NOMO-1 treated with DMSO at 0.1 percent for 48 hours (cell line): ENCODE data around the gene TNK2.

Source experiments
- DNase-seq: peaks from one replicate; lab custom pipeline; 2025; ENCODE audit not compliant: unreplicated experiment; lab: John Stamatoyannopoulos, UW

TNK2 gene

GRCh38 chr3:195854628-195855294 lies 53.6 kb downstream of the TNK2 start:
- no peak for DNase-seq

DNA sequence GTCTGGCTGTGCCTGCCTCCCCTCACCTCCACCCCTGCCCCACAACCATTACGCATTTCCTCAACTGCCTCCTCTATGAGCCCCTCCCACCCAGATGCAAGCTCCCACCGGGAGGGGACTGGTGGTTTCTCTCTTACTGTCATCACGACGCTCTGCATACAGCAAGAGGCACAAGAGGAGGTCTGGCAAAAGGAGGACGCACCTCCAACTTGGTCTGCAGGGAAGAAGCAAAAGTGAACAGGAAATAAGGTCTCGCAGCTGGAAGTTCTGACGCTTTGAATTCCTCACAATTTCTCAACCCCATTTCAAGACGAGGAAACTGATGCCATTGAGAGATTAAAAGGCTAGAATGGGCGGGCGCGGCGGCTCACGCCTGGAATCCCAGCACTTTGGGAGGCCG lies 54.4 kb downstream of the TNK2 start:
- DNase-seq = no peak

- DNase-seq = no peak
Measured at GRCh38 chr3:195853036-195853435, 55.3 kb downstream of the TNK2 start.

GRCh38 chr3:195850857-195851543 lies 57.4 kb downstream of the TNK2 start:
- DNase-seq = peak; percentile 97

GRCh38 chr3:195849322-195850074 lies 58.9 kb downstream of the TNK2 start:
- no peak for DNase-seq

GRCh38 chr3:195847055-195847950 lies 61.0 kb downstream of the TNK2 start:
- no peak for DNase-seq

GRCh38 chr3:195845483-195845882 lies 62.9 kb downstream of the TNK2 start:
- DNase-seq = no peak

- no peak for DNase-seq
Measured at GRCh38 chr3:195844671-195845218, 63.6 kb downstream of the TNK2 start.

DNA sequence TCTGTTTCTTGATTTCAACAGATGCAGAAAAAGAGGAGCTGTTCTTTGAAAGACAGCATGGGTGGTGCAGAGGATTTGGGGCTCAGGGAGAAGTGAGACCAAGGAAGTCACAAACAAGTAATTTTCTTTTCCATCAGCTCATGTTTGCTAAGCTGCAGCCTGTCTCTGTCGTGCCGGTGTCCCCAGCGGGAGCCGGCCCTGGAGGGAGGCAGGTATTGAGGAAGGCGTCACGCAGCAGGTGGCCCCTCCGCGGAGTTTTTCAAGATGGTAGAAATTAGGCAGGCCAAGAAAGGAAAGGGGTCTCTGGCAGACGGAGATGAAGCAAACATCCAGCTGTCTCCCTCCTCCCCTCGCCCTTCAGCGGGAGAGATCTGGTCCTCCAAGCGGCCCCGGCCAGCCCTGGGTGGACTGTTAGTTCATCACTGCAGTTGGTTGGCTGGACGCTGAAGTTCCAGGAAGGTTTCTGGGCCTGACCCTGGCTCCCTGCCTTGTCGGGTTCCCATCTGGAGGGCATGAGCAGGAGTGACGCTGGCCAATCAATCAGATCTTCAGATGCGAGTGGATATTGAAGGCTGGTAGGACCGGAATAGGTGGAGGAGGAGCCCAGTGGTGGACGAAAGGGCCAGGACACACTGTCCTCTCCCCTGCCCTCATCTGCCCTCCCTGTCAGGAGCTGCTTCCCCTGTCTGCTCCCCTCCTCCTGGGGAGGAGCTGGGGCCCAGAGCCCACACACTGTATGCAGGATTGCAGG lies 68.9 kb downstream of the TNK2 start:
- DNase-seq = no peak

DNA sequence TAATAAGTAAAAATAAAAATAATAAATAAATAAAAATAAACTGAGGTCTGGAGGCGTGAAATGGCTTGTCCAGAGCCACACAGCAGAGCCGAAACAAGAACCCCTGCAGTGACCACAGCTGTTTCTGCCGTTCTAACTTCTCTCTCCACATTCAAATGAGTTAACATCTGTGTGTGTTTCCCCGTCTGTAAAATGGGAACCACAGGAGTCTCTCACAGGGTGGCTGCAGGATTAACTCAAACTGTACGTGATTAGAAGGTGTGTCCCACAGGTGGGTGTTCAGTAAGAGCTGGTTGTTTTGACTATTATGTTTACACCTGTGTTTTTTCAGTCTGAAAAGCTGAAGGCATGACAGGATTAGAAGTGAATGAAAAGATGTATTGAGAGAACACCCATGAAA lies 69.6 kb downstream of the TNK2 start:
- no peak for DNase-seq

DNA sequence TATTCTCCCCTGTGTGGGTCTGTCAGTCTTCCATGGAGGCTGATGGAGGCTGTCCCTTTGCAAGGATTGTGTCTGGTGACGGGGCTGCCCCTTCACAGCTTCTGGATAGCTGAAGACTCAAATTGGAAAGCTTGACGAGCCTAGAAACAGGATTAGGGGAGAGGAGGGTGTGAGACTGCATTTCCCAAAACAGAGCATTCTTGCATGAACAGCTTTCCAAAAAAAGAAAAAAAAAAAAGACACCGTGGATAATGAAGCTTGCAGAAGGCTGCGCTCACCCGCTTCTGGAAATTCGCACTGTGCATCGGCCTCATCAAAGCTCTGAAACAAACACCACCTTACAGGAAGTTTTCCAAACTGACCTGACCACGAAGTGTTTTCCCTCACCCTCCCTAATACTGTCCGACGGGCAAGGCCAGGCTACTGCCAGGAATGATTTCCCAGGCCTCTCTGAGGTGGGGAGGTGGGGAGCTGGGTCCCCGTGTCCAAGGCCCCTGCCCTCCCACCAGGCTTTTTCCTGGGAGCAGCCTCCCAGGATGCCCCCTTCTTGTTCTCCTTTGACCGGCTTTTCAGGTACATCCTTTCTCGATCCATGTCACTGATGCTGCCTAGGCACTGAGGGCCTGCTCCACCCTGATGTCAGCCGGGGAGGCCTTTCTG lies 71.7 kb downstream of the TNK2 start:
- no peak for DNase-seq

- DNase-seq = no peak
Measured at GRCh38 chr3:195835791-195836190, 72.6 kb downstream of the TNK2 start.

DNA sequence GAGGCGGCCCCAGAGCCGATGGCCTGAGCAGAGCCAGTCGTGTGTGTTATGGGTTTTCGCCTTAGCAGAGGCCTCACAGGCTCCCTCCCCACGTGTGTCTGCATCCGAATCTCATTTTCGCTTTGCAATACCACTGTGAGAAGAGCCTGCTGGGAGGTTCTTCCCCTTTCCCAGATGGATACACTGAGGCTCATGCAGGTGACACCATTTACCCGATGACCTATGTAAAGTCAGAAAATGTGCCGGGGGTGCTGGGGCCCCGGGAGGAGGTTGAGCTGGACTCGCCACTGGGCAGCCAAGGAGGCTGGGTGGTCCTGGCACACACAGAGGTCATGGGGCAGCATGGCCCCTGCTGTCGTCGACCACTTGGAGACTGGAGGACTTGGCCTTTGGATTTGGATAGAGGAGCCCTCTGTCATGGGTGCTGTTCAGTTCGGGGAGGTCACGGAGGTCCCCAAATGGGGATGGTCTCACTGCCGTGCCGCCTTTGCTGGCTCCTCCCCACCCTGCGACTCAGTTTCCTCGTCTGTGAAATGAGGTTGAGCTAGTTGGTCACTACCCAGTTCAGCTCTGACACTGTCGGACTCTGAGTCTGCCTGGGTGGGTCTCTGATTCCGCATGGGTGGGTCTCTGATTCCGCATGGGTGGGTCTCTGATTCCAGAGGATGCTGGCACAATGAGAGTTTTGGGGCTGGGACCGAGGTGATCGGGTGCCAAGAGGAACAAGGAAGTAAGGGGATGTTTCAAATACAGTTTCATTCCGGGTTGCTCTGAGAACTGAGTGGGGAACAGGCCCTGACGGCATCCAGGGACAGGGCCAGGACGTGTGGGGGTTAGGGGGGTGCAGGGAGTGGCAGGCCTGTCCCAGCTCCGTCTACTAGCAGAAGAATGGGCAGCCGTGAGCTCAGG lies 73.4 kb downstream of the TNK2 start:
- DNase-seq = no peak

DNA sequence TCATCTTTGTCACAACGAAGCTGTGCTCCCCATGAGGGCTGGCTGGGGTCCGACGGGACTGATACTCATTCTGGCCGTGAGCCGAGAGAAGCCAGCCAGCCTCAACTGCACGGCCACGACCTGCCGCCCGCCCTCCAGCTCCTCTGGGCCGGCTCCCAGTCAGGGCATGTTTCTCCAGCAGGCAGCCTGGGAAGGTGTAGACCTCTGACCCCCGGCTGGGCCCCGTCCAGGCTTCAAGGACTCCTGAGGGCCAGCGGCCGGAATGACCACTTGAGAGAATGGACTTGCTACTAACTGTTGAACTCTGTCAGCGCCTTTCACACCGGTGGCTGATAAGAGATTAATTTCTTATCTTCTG lies 78.5 kb downstream of the TNK2 start:
- DNase-seq = no peak

GRCh38 chr3:195828762-195829161 lies 79.6 kb downstream of the TNK2 start:
- DNase-seq = no peak

DNA sequence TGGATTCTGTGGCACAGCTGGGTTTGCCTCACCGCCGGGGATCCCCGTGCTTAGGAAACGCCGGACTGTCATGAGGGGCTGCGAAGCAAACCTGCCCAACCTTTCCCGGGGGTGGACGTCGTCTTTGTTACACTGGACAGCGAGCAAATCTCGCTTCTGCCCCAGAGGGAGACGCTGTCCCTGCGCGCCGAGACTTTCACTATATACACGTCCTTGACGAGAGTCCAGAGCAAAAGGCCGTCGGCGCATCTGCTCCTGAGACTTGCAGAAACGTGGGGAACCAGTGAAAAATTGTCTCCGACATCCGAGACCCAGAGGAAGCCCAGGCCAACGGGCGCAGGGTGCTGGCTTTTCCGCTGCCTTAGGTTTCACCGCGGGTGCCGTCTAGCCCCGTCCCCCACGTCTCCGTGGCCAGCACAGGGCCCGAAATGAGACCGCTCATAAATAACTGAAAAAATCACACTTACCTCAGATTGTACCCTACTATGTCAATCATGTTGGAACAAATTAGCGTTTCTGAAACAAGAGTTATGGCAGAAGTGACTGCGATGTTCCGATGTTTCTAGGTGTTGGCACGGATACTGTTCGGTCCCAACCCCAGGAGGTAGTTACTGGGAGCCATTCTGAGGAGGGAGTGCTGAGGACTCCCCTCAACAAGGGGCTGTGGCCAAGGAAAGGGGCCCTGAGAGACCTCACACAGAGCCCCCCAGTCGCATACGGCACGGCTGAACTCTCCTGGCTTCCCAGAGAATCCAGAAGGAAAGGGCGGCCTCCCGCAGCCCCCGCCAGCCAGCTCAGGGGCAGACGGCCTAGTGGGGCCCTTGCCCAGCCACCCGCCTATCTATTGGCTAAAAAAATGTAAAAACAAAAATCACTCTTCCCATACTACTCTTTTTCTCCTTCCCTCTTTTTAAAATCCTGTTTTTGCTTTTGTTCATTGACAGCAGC lies 82.2 kb downstream of the TNK2 start:
- no peak for DNase-seq

DNA sequence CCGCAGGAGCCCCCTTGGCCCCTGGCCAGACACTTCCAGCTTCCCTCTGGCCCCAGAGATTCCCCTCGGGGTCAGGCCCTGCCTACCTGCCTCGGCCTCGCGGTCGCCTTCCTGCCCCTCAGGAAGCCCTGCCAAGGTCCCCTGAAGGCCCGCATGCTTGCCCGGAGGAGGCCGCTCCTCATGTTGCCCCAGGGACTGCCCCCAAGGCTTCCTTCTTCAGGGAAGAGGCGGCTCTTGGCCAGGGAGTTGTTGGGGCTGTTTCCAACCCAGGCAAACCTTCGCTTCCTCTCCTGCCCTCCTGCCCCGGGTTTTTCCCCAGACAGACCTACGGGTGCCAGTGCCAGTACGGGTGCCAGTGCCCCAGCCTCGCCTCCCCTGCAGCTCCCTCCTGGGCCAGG lies 83.2 kb downstream of the TNK2 start:
- no peak for DNase-seq
